Activated CD4-positive, alpha-beta T cell treated with anti-CD3 and anti-CD28 coated beads for 48 hours (primary cell): ENCODE data around the gene SIRT5.

Experiments
- DNase-seq: peaks from one replicate; pipeline ENCODE4 v3.0.0-alpha.2; 2020

Gene SIRT5

DNA sequence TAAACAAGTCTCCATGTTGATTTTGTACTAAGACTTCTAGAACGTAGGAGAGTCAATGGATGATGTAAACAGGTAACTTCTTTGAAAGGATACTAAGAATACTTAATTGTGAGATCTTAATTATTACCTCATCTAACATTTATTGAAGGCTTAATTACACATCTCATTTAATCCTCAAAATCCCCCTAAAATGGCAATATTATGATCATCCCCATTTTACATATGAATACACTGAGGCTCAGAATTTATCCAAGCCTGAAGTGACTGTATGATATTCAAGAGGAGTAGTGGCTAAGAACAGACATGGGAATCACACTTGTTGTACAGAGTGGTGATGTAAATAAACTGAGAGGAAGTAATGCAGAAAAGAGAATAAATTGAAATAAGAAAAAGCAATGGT is 63.6 kb downstream of the SIRT5 start:
- no peak for DNase-seq

DNA sequence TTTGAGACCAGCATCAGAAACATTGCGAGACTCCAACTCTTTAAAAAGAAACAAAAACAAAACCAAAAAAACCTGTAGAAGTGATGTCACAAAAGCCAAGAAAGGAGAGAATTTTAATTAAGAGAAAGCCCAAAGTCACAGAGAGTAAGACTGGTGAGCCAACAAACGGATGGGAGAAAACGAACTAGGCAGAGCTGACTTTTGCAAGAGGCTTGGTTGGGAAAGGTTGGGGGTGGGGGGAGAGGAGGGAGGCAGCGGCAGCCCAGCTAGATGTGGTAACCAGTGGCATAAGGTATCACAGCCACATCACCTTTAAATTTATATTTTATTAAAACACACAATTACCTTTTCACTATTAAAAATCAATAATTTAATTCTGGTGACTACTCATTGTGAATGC is 64.2 kb downstream of the SIRT5 start:
- DNase-seq: no peak

DNA sequence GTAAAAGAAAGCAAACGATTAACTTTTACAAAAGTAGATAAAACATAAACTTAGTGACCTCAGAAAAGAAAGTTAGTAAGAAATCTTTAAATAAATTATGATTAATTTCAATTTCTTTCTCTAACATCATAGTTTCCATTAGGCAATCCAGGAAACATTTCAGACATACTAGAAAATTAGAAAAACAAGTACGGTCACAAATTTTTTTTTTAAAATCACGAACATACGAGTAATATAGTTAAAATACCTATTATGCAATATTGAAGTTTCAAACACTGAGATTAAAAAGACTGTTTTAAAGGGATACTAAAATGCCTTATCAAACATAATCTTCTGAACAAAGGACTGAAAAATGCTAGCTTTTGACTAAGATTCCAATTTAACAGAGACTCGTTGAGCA is 66.9 kb downstream of the SIRT5 start:
- no peak for DNase-seq

DNA sequence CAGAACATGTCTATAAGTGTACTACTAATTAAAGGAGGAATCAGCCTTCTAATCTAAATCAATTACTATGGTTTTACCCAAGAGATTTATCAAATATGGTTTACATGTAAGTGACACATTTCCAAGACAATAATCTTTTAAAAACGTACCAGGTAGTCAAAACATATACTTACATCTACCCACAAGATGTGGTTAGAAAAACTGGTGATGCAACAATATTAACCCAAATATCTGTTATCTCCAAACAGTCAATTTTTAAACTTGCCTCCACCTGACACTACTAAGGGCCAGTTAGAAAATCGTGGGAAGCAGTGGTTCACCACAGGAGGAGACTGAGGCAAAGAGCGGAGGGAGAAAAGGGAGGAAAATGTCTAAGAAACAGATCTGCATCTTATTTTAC is 68.7 kb downstream of the SIRT5 start:
- DNase-seq: no peak

DNA sequence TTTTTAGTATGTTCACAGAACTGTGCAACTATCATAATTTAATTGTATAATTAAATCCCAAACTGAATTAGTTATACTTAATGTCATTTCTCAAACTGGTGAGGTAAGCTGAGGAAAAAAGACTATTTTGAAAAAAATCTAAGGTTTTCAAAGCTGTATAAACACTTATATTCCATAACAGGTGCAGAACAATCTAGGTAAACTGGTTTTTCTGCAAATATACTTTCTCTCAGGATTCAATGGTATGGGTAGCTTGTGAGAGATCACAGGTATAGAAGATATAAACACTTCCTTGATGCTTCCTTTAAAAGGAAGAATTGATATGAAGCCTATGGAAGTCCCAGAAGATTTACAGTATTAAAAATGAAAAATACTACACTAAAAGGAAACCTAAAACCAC is 74.4 kb downstream of the SIRT5 start:
- no peak for DNase-seq

DNA sequence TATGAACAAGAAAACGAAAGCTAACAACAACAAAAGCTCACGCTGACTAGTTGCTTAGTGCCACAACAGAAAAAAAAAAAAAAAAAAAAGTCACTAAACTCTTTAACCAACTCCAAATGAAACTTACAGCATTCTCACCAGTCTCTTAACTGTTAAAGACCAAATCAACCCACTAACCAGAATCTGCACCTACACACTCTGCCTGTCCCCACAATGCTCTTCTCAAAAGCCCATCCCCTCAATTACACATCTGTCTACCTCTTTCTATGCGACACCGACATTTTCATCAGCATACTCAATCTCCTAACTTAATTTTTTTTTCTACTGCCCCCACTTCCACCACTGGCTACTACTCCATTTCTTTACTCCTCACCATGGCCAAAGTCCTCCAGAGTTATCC is 75.0 kb downstream of the SIRT5 start:
- no peak for DNase-seq

DNA sequence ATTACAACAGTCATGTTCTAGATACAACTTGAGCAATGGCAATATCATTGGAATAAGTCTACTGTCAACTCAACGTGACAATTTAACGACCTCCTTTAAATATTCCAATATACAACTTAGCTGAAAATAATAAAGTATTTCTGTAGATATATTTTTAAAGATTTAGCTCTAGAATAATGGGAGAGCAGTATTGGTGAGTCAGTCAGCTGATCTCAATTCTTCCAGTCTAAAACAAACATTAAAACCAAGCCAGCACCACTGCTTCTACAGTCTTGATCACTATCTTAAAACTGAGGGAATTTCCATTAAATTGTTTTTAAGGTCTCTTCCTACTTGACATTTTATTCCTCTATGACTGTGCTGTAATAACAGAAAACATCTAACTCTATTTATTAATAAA is 78.9 kb downstream of the SIRT5 start:
- DNase-seq: no peak

DNA sequence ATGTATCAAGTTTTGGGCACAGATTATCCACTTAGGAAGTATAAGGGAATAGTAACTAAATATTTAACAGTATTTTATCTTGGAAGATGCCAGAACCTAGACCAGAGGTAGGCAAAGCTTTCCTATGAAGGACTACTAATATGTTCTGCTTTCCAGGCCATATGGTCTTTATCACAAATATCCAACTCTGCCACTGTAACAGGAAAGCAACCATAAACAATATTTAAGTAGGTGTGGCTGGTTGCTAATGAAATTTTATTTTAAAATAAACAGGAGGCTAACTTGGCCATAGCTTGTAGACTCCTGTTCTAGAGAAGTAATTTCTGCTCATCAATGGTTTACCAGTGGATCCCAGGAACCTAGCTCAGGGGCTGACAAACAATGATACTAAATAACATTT is 80.1 kb downstream of the SIRT5 start:
- DNase-seq: no peak

DNA sequence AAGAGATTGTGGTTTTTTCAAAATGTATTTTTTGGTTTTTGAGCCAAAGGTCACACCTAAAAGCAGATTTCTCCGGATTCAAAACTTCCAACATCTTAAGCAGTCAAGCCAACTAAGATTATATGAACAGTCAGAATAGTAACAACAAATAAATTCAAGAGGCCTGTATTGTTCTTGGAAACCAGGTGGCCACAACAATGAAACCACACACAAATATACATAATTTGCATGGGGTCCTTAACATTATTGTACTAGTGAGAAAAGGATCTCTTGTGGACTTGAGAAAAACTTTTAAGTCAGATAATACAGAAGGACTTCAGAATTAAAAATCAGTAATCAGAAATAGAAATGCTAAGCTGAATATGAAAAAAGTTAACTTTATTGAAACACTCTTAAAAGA is 81.3 kb downstream of the SIRT5 start:
- no peak for DNase-seq

DNA sequence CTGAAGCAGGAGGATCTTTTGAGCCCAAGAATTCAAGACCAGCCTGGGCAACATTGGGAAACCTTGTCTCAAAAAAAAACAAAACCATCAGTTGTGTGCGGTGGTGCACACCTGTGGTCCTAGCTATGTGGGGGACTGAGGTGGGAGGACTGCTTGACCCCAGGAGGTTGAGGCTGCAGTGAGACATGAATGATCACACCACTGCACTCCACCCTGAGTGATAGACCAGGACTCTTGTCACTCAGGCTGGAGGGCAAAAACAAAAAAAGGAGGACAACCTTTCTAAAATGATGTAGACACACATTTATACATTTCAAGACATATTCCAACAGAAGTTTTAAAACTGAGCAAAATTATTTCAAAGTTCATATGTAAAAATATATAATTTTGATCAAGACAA is 85.9 kb downstream of the SIRT5 start:
- no peak for DNase-seq

DNA sequence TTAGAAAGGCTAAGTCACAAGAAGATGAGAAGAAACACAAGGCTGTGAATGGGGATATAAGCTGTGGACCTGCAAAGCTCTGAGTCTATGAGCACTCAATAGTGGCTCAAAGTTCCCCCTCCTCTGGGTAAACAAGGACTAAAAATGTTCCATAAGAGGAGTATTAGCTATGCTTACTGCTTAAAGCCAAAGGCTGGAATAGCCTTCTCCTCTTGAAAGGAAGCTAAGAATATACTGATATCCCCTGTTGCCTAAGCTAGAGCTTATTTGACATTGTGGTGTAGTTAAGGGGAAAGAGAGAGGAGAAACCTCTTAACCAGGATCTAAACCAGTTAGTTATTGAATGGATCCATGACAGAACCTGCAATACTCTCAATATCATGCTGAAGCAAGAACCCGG is 86.5 kb downstream of the SIRT5 start:
- no peak for DNase-seq

DNA sequence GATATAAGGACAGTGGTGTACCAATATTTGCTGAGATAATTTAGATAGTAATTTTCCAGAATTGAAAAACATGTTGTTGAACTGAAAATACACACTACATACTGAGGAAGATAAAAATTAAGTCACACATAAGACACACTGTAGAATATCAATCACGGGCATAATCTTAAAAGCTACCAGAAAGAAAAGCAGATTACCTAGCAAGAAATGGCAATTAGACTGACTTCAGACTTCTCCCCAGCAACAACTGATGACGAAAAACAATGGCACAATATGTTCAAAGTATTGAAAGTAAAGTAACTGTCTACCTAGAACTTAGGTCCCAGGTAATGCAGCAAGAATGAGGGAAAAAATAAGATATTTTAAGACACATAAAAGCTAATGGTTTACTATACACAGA is 87.2 kb downstream of the SIRT5 start:
- no peak for DNase-seq

DNA sequence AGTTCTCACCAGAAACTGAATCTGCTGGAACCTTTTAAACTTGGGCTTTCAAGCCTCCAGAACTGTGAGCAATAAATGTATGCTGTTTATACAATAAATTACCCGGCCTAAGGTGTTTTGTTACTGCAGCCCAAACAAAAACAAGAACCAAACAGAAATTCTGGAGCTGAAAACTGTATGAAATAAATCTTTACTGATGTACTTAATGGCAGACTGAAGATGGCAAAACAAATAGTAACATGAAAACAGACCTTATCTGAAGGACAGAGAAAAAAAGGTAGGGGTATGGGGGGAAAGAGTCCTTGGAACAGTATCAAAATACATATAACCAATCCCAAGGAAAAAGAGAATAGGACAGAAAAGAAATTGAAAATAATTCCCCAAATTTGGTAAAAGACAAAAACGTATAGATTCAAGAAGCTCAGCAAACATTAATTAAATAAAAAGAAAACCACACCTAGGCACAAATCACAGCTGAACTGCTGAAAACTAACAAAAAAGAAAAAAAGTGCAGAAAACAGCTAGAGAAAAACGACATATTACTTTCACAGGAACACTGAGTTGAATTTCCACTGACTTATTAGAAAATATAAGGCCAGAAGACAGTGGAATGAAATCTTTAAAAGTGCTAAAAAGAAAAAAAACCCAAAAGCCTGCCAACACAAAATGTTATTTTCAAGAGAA is 88.4 kb downstream of the SIRT5 start:
- DNase-seq: no peak

DNA sequence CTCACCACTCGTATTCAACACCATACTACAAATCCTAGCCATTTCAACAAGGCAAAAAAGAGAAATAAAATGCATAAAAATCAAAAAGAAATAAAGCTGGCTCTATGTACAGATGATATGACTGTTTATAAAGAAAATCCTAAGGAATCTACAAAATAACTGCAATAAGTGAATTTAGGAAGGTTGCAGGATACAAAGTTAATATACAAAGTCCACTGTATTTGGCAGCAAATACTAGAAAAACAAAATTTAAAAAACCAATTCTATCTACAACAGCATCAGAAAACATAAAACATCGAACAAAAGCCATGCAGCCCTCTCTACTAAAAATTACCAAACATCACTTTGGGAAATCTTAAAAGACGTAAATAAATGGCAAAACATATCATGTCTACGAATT is 89.6 kb downstream of the SIRT5 start:
- no peak for DNase-seq
